ENCODE data around the gene TMEM247.

- TF ChIP-seq EZH2 (IDR thresholded peaks at IDR 0.05; ENCODE audit: low read length, unreplicated experiment) (no peak), CTCF (conservative IDR thresholded peaks at IDR 0.05; ENCODE audit: low read depth, low read length) (no peak)
These were observed 9.2 kb upstream of the TMEM247 start for GRCh38 chr2:46470114-46470628.

Measured in PC-3 (cell line).